AG10803 (cell line): ENCODE results near the gene ME3.

ENCODE experiments used
- DNase-seq: peaks from one replicate; pipeline ENCODE4 v3.0.0; 2010; ENCODE audit warnings: low read depth
- H3K4me3 ChIP-seq: 2 replicates; pipeline ENCODE4 v1.5.1; 2011; ENCODE audit warnings: mild to moderate bottlenecking, low read length, control low read depth
- CTCF ChIP-seq: conservative IDR thresholded peaks from 2 replicates; pipeline ENCODE4 v1.5.1; 2011; ENCODE audit warnings: mild to moderate bottlenecking, low read length, control low read depth, inconsistent platforms

ME3 gene

GRCh38 chr11:86487671-86488070, 184.7 kb downstream of the ME3 start:
- no peak overlapping the region for H3K4me3 ChIP-seq
- DNase-seq, result no peak
- TF ChIP-seq CTCF, result no peak

GRCh38 chr11:86486261-86487030, 186.0 kb downstream of the ME3 start:
- no peak overlapping the region for H3K4me3 ChIP-seq
- DNase-seq, result peak; percentile 78
- TF ChIP-seq CTCF, result no peak

GRCh38 chr11:86484795-86485166, 187.6 kb downstream of the ME3 start:
- no peak overlapping the region for H3K4me3 ChIP-seq
- DNase-seq, result peak; percentile 69
- no peak for TF ChIP-seq CTCF

GRCh38 chr11:86483940-86484794, 188.2 kb downstream of the ME3 start:
- no peak overlapping the region; the same call in 1 of the 2 replicates for H3K4me3 ChIP-seq
- TF ChIP-seq CTCF, result no peak
- DNase-seq, result peak; percentile 100

- no peak for TF ChIP-seq CTCF
- no peak overlapping the region; the same call in 1 of the 2 replicates for H3K4me3 ChIP-seq
- no peak for DNase-seq
These were observed 188.8 kb downstream of the ME3 start for GRCh38 chr11:86483610-86483939.

- TF ChIP-seq CTCF, result no peak
- no peak overlapping the region for H3K4me3 ChIP-seq
- peak; percentile 49 for DNase-seq
These were observed 189.7 kb downstream of the ME3 start for GRCh38 chr11:86482692-86483091.

DNA sequence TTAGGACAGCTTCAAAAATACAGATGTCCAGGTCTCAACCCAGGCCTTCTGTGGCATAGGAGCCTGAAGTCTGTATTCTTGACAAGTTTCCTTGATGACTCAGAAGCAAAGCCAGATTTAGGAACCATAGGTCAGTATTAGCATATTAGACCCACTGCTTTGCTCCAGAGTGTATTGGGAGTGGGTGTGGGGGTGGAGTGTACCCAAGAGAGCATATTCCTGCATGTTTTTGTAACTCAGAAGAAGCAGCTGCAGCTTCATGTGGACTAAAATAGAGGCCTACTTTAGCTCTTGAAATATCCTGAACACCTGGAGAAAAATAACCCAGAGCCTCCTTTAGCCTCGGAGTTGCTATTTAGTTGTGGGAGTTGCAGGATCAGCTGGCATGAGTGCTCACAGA, 191.0 kb downstream of the ME3 start:
- no peak for DNase-seq
- no peak overlapping the region for H3K4me3 ChIP-seq

More for the DNA sequence above, 191.0 kb downstream of the ME3 start:
- no peak for TF ChIP-seq CTCF
